Stimulated activated naive CD4-positive, alpha-beta T cell (primary cell): ENCODE data around the gene BLOC1S3.
A peak's percentile ranks its signal among the peaks of the same experiment; 100 is the strongest.

Experiments used
- DNase-seq, 6 experiments: peaks; one replicate each; lab custom pipeline; 2025; lab: John Stamatoyannopoulos, UW

The BLOC1S3 gene

GRCh38 chr19:45178262-45179071 lies at the start of gene BLOC1S3:
Gene BLOC1S3, plus strand, starts transcription at chr19:45178784. Its CDS starts 513 bp downstream, at chr19:45179297.
- DNase-seq: peak; percentile 97 to 100 (median 100)

GRCh38 chr19:45128806-45129205 lies 49.8 kb upstream of the BLOC1S3 start:
- no peak for DNase-seq

- DNase-seq: no peak
These were observed 48.3 kb upstream of the BLOC1S3 start for GRCh38 chr19:45130236-45130635.

- DNase-seq: no peak
These were observed 47.5 kb upstream of the BLOC1S3 start for GRCh38 chr19:45130888-45131615.

GRCh38 chr19:45133661-45134060 lies 44.9 kb upstream of the BLOC1S3 start:
- DNase-seq: no peak

- DNase-seq: no peak
These were observed 43.3 kb upstream of the BLOC1S3 start for GRCh38 chr19:45135176-45135885.

GRCh38 chr19:45136507-45137178 lies 41.9 kb upstream of the BLOC1S3 start:
- DNase-seq: no peak

GRCh38 chr19:45137179-45137761 lies 41.3 kb upstream of the BLOC1S3 start:
- DNase-seq: no peak

- no peak for DNase-seq
These were observed 40.3 kb upstream of the BLOC1S3 start for GRCh38 chr19:45138303-45138751.

GRCh38 chr19:45139286-45140143 lies 39.1 kb upstream of the BLOC1S3 start:
- DNase-seq: no peak

GRCh38 chr19:45140144-45140503 lies 38.5 kb upstream of the BLOC1S3 start:
- DNase-seq: no peak

GRCh38 chr19:45140533-45140932 lies 38.1 kb upstream of the BLOC1S3 start:
- DNase-seq: no peak

- DNase-seq: no peak
These were observed 37.2 kb upstream of the BLOC1S3 start for GRCh38 chr19:45141203-45141900.

GRCh38 chr19:45142016-45142725 lies 36.4 kb upstream of the BLOC1S3 start:
- DNase-seq: no peak

GRCh38 chr19:45142726-45143110 lies 35.9 kb upstream of the BLOC1S3 start:
- DNase-seq: no peak

GRCh38 chr19:45144431-45145269 lies 33.9 kb upstream of the BLOC1S3 start:
- DNase-seq: no peak

GRCh38 chr19:45145270-45146189 lies 33.1 kb upstream of the BLOC1S3 start:
- no peak for DNase-seq
